GM15510 (cell line): ENCODE data around the gene ANKRD63.

ENCODE experiments used
- POLR2A ChIP-seq: IDR thresholded peaks from 3 replicates; pipeline ENCODE4 v1.6.1; 2011; ENCODE audit warnings: borderline replicate concordance; ENCODE audit not compliant: insufficient read length; ENCODE audit errors: extremely low read depth

ANKRD63 gene

DNA sequence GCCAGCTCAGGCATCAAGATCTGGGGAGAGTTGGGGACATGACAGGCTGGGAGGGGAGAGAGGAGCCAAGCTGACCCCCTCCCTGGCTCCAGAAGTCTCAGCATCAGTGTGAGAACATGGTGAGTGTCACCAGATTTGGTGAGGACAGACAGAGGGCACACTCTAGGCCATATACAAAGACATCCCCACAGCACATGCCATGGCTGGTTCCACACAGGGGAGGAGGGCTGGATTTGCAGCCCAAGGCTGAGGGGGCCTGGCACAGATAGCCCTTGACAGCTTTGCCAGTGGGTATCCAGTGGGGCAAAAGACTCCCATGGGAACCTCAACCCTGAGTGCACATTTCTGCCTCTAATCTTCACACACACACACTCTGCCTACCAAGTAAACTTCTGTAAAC is 10.1 kb upstream of the ANKRD63 start:
- TF ChIP-seq POLR2A: no peak

DNA sequence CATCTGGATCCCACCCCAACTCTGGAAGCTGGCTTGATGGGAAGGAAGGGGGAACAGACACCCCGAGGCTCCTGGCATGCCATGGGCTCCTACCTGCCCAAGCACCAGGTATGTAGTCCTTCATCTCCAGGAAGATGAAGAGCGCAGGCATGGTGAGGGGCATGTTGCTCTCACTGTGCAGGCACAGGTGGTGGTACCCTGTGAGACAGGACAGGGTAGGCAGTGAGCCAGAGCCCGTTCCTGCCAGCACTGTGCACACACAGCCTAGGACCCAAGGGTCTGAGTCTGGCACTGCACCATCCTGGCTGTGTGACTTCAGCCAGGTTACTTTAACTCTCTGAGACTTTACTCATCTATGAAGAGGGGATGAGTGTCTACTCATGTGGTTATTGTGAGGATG is 9.4 kb upstream of the ANKRD63 start:
- no peak for TF ChIP-seq POLR2A

DNA sequence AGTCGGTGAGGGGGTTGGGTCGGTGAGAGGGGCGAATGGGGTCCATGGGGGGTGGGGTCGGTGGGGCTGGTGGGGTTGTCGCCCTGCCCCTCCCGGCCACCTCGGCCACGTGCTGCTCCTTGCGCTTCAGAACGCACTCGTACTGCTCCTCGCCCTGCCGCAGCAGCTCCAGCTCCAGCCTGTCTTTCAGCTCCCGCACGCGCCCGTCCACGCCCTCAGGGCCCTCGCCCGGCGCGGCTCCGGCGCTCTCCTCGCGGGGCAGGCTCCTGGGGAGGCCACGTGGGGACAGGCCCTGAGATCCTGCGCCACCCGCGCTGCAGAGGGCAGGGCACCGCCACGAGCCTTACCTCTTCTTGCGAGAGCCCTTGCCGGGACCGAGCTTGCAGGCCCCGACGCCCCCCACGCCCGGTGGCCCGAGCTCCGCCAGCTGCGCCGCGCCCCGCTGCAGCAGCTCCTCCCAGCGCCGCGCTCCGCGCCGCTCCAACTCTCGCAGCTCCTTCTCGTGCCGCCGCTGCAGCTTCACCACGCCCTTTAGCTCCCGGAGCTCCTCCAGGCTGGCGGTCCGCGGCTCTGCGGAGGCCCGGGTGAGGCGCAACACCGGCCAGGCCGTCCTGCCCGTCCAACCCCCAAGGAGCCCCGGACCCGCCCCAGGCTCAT is 8.2 kb upstream of the ANKRD63 start:
- no peak for TF ChIP-seq POLR2A

DNA sequence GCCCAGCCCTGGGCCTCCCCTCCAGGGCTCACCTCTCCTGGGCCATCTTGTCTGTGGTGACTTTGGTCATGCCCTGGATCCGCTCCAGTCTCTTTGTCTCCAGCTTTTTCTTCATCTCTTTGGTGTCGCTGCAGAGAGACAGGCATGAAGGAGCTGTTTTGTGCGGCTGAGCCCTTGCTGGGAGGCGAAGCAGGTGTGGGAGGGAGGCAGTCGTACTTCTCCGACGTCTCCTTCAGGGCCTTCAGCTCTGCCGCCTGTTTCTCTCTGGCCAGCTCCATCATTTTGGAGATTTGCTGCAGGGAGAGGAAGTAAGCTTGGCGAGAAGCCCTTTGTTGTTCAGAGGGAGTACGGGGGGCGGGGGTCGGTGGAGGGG is 7.7 kb upstream of the ANKRD63 start:
- no peak for TF ChIP-seq POLR2A

DNA sequence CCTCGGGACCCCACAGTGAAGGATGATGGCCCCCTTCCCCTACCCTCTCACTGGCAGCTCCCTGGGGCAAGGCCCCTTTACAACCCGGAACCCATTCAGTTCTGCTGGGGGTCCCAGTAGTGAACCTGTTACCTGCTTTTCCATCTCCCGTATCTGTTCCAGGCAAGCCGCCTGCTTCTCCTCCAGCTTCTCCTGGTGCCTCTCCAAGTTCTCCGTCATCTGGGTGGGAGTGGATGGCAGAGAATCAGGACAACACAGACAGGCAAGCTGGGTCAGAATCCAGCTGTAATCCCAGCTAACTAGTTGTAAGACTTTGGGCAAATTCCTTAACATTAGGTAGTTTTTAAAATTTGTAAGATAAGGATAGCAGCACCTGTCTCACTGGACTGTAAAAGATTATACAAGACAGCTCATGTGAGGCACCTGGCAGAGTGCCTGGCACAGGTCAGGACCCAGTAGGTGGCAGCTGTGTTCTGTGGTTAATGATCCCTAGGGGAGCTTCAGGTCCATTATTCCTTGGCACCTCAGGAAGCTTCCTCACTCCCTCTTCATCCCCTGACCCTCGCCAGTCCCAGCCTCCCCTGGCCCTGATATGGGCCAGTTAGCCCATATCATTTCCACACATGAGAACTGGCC is 6.4 kb upstream of the ANKRD63 start:
- TF ChIP-seq POLR2A: no peak

DNA sequence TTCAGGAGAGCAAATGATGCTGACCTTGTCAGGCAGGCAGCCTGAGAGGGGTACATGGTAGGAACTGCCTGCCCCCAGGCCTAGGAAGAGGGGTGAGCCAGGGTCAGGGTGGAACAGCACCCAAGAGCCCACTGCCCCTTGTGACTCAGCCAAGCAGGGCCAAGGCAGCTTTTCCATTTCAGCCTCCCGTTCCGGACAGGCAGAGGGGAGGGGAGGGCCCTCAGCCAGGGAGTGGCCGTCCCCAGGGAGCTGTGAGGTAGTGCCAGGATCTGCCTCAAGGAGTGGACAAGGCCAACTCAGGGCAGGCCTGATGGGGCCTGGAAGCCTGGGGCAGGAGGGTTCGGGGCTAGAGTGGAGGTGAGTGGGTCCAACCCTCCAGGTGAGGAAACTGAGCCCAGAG is 5.1 kb upstream of the ANKRD63 start:
- no peak for TF ChIP-seq POLR2A

DNA sequence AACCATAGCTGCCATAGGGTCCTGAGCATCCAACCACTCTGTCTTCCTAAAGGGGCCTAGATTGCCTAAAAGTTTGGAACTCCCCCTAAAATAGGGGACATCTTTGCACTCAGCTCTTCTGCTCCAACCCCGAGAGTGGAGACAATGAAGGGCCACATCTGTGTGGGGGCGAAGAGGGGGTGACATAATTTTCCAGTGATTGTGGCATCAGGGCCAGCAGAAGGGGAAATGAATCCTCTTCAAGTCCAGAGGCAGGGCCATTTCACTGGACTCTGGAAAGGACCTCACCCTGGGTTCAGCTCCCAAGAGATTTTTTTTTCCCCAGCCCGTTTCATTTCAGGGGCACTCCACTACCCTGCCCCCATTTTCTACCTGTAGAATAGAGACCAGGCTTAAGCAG is 4.6 kb upstream of the ANKRD63 start:
- TF ChIP-seq POLR2A: no peak

DNA sequence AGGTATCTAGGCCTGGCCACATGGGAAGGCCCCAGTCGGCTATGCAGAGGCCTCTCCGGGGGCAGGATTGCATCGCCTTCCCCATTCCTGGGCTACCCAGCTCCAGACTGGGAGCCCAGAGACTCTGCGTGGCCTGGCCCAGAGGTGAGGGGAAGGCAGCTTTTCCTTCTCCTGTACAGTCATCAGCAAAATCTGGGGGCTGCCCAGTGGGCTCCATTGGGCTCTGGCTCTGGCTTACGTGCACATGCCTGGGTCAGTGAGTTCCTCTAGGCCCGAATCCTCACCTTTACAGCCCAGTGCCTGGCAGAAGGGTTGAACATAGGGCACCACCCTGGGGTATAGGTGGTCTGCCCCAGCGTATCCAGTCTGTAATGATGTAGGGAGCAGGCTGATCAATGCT is 3.9 kb upstream of the ANKRD63 start:
- TF ChIP-seq POLR2A: no peak

DNA sequence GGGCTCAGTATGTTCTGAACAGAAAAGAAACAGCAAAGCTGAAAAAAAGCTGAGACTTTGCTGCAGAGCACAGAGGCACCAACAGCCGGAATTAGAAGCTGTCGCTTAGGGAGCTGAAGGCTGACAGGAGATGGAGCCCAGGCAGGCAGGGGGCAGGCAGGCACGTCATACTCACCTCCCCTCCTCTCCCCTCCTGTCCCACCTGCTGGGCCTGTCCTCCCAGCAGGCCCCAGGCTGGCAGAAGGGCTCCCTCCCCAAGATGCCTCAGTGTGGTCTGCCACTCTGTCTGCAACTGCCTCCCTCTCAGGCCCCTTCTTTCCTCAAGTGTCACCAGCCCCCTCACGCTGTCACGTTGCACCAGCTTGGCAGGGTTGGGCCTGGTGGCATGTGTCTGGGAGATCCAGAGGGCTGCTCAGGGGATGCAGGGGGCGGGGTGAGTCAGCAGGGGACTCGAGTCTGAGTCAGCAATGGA is 3.2 kb upstream of the ANKRD63 start:
- no peak for TF ChIP-seq POLR2A

DNA sequence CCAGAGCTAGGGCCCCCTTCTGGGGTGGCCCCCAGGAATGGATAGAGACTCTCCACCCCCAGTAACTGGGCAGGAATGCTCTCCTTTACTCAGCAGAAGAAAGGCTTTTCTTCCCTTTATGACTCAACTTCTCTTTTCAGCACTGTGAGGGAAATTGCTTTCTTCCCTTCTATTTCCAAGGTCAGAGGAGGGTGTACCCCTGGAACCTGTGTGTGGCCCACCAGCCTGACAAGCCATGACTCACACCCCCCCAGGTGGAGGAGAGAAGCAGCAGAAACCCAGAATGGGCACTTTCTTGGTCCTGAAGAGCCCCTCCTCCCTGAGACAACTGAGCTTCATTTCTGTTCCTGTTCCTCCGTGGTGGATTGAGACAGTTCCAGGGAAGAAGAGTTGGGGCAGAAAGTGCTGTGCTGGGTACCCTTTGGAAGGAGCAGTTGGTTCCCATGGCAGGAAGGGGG is 2.7 kb upstream of the ANKRD63 start:
- TF ChIP-seq POLR2A: no peak

DNA sequence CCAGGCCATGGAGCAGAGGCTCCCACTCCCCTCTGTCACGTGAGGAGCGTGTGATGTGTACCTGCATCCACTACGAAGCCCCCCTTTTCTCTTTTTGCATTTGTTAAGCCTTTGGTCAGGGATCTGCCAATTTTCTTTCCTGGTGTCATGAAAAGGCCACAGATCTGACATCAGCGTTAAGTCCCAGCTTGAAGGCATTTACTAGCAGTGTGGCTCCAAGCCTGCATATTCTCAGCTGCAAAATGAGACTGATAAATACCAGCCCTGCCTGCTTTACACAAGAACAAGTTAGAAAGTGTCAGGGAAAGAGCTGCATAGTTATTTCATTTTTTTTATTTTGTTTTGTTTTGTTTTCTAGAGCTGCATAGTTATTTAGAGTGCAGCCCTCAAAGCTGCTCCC is 2.3 kb upstream of the ANKRD63 start:
- TF ChIP-seq POLR2A: no peak

DNA sequence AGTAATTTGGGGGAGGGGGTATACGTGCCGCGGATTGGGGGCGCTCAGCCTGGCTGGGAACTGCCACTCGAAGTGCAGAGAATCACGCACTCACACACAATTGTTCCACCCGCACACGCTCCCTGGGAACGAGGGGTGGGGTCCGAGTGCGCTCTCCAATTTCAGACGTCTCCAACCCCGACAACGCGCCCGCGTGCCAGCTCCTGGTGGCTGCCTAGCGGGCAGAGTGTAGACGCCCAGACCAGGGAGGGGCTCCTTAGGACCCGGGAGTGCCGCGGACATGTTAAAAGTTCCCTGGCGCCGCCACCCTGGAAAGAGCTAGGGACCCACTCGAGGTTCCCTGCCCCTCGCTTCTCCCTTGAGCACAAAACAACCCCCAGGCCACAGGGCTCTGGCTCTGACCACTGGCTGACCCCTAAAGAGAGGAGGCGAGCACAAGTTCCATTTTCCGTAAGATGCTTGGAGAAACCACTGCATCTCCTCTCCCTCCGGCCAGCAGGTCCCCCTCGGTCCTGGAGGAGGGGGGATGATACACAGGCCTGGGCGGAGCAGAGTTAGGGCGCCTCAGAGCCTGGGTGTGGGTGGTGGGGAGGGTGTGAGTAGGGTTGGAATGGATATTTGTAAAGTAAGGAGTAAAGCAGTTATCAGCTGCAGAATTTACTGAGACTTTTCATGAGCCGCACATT is 894 bp upstream of the ANKRD63 start:
- no peak for TF ChIP-seq POLR2A

DNA sequence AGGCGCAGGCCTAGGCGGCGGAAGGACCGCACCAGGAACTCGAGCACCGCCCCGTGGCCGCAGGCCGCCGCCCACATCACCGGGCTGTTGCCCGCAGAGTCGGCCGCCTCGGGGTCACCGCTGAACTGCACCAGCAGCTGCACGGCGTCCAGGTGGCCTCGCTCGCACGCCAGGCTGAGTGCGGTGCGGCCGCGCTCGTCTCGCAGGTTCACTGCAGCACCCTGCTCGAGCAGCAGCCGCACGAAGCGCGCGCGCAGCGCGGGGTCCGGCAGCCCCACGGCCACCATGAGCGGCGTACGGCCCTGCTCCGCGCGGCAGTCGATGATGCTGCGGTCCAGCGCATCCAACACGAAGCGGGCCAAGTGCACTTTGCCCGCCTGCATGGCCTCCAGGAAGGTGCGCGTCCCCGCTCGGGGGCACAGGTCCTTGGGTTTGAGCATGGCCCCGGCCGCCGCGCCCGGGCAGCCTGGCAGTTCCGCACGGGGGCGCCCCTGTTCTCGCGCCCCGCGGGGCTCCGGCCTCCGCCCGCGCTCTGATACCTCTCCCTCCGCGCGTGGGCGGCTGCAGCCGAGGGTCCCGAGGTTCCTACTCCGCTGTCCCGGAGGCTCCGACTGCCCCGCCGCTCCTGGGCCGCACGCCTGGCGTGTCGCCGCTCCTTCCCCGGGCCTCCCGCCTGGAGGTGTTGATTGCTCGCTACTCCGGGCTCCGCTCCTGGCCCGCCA is 556 bp downstream of the ANKRD63 start:
- TF ChIP-seq POLR2A: no peak

DNA sequence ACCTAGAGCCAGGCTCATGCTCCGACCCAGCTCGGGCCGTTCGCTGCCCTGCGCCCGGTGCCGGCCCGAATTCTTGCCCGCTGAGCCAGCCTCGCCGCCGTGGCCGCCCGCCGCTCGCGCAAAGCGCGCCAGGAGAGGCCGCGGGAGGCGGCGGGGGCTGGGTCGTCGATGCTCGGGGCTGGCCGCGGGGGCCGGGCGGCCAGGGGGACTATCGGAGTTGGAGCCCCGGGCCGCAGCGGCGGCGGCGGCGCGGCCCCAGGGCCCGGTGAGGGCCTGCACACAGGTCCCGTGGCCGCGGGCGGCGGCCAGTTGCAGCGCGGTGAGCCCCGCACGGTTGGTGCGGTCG is 1.1 kb downstream of the ANKRD63 start:
- no peak for TF ChIP-seq POLR2A

DNA sequence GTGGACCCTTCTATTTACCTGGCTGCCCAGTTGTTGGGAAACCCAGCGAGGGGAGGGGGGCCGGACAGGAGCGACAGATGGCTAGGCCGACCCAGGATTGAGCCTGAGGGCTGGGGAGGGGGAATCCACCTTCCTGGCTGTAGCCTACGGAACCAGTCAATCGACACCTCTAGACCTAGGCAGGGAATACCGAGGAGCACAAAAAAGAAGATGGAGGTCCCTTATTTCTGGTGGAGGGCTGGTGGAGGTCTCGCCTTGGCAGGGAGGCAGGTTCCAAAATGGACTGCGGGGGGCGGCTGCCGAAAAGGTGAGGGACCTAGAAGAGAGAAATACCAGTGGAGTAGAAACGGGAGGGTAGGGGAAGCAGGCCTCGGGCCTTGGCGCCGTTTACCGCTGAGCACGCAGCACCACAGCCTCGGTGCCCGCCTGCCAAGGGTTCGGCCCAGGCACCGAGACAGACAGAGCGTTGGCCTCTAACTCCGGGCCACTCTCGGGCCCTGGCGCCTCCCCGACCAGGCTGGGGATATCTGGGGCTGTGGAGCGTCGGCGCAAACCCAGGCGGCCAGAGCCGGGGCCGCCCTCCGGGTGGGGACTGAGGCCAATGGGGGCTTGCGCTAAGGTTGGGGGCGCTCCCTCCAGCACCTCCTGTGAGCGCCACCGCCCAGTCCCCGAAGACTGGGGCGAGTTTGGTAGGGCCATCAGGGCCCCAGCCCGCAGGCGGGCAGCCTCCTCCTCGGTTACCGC is 1.6 kb downstream of the ANKRD63 start:
- TF ChIP-seq POLR2A: no peak
